ENCODE results near the gene SETBP1. TPM values are rescaled to one million over a fixed set of nuclear protein-coding genes. Genes with fewer than 3 reads are reported as not detected.

Gene SETBP1
- total and polyA plus RNA-seq, 2 of the 8 experiments (the other 6 are each of a cell fraction or from before 2014, with no cell fraction given) = 2.0 to 6.5 TPM

- Histone ChIP-seq H3K79me2 (ENCODE audit: control insufficient read depth in 1 of 2, insufficient read depth in 2 of 2, low read length in 2 of 2) (no peaks in the 10 kb centered on the region), H3K23me2 (ENCODE audit: low read depth, low read length) (no peaks in the 10 kb centered on the region), H2BK5ac (ENCODE audit: low read depth, low read length) (no peak overlapping the region), H2AFZ (ENCODE audit: low read length) (no peak overlapping the region), H3K23ac (ENCODE audit: insufficient read length) (no peak overlapping the region), H3K4me3 (ENCODE audit: extremely low read depth in 1 of 4, insufficient read depth in 2 of 4, low read depth in 3 of 4, low read length in 4 of 4) (no peak overlapping the region), H2BK120ac (replicated peaks; ENCODE audit: low read depth, low read length) (no peak overlapping the region), H2BK20ac (ENCODE audit: low read length) (no peak overlapping the region), H3K56ac (replicated peaks; ENCODE audit: insufficient read length, low read depth, low read length) (no peak overlapping the region), H4K91ac (replicated peaks; ENCODE audit: insufficient read length, low read length) (no peak overlapping the region), H2AK5ac (ENCODE audit: low read depth, low read length) (no peak overlapping the region), H3K18ac (ENCODE audit: extremely low read depth, low read length) (no peak overlapping the region), H4K5ac (ENCODE audit: insufficient read length, low read depth, low read length) (no peak overlapping the region), H4K20me1 (replicated peaks in 1 of 2; ENCODE audit: control insufficient read depth in 1 of 2, insufficient read depth in 2 of 2, low read length in 2 of 2) (no peaks in the 10 kb centered on the region), H2BK12ac (ENCODE audit: low read depth, low read length) (no peak overlapping the region), H3K4ac (replicated peaks; ENCODE audit: insufficient read length, low read depth, low read length) (no peak overlapping the region), H2BK15ac (ENCODE audit: low read length) (no peak overlapping the region), H3K36me3 (ENCODE audit: control insufficient read depth in 2 of 4, insufficient read depth in 4 of 4, low read length in 3 of 4) (peaks cover 0 to 2% (median 0%) of the 10 kb centered on the region in 4 experiments; a peak in 1 of 8 replicates), H3K27ac (ENCODE audit: low read depth, low read length) (no peak overlapping the region), H3K4me1 (replicated peaks in 1 of 4; ENCODE audit: control insufficient read depth in 3 of 4, insufficient read depth in 4 of 4, low read length in 3 of 4) (peaks cover 0 to 7% (median 2%) of the 10 kb centered on the region in 4 experiments; a peak in 2 of 7 replicates), H3K9me3 (ENCODE audit: insufficient read depth in 2 of 2, low read depth in 1 of 2, low read length in 1 of 2) (no peaks in the 10 kb centered on the region), H3K9ac (replicated peaks in 1 of 4; ENCODE audit: extremely low read depth in 1 of 4, low read depth in 3 of 4, low read length in 3 of 4) (no peak overlapping the region; a peak in 1 of 7 replicates), H3K14ac (ENCODE audit: insufficient read length) (no peak overlapping the region), H3K4me2 (ENCODE audit: insufficient read depth in 1 of 2, low read depth in 2 of 2, low read length in 2 of 2) (no peak overlapping the region), H3K27me3 (replicated peaks in 1 of 4; ENCODE audit: control insufficient read depth in 3 of 4, extremely low read depth in 1 of 4, insufficient read depth in 3 of 4, low read length in 3 of 4) (no peaks in the 10 kb centered on the region), H3K79me1 (ENCODE audit: low read depth, low read length) (no peaks in the 10 kb centered on the region), H4K8ac (ENCODE audit: extremely low read depth, insufficient read depth, low read length) (no peak overlapping the region)
- WGBS, 2 experiments (ENCODE audit: extremely low coverage in 1 of 2, insufficient coverage in 1 of 2, insufficient read length in 1 of 2, insufficient replicate concordance in 2 of 2, low coverage in 1 of 2, low lambda C conversion rate in 2 of 2, missing lambda C conversion rate in 1 of 2) = 90% methylated on average over 3 of the region's 3 CpGs; no CpG with 5 or more reads in 1 of the 2 experiments
- POLR2A ChIA-PET (ENCODE audit: partially characterized antibody) = no interaction called here
- FAIRE-seq (no peak), DNase-seq (ENCODE audit: low read depth in 1 of 2, low spot score in 2 of 2) (no peak)
- CTCF ChIA-PET (ENCODE audit: partially characterized antibody) = interaction anchor here (1.0 kb wide), 1 partner anchor 8 kb away, joined by 3 read pairs; no protein-coding TSS in a partner anchor
- no peak for TF ChIP-seq CHD1 (IDR thresholded peaks at IDR 0.05; ENCODE audit: low read depth, low read length)
- TF ChIP-seq HDAC2 (IDR thresholded peaks at IDR 0.05; ENCODE audit: borderline replicate concordance in 1 of 2, low read depth in 2 of 2, low read length in 2 of 2) = no peak
- TF ChIP-seq ZNF274 (IDR thresholded peaks at IDR 0.05; ENCODE audit: borderline replicate concordance, extremely low read depth, low read length) = no peak
- TF ChIP-seq CHD2 (IDR thresholded peaks at IDR 0.05; ENCODE audit: low read length) = no peak
- no peak for TF ChIP-seq RAD21 (IDR thresholded peaks at IDR 0.05 in 1 of 2, conservative IDR thresholded peaks at IDR 0.05 in 1 of 2; ENCODE audit: low read depth in 2 of 2, low read length in 2 of 2)
- TF ChIP-seq MAFK (IDR thresholded peaks at IDR 0.05; ENCODE audit: low read depth, low read length) = no peak
- no peak for TF ChIP-seq CBX5 (IDR thresholded peaks at IDR 0.05; ENCODE audit: low read depth, low read length)
- TF ChIP-seq SIX5 (IDR thresholded peaks at IDR 0.05; ENCODE audit: low read depth, low read length) = no peak
- no peak for TF ChIP-seq ASH2L (IDR thresholded peaks at IDR 0.05; ENCODE audit: low read length)
- no peak for TF ChIP-seq RXRA (IDR thresholded peaks at IDR 0.05; ENCODE audit: insufficient read depth, low read depth, low read length)
- no peak for TF ChIP-seq MAX (IDR thresholded peaks at IDR 0.05)
- TF ChIP-seq EGR1 (IDR thresholded peaks at IDR 0.05; ENCODE audit: borderline replicate concordance, low read depth, low read length) = no peak
- no peak for TF ChIP-seq SP2 (IDR thresholded peaks at IDR 0.05; ENCODE audit: low read length)
- TF ChIP-seq YY1 (IDR thresholded peaks at IDR 0.05; ENCODE audit: low read depth, low read length) = no peak
- no peak for TF ChIP-seq CREB1 (IDR thresholded peaks at IDR 0.05)
- no peak for TF ChIP-seq BACH1 (IDR thresholded peaks at IDR 0.05; ENCODE audit: low read length)
Observed at GRCh38 chr18:44805643-44806042, 125.0 kb downstream of the SETBP1 start.

All from H1 (cell line).